Measurements from ENCODE around the gene AKR1A1.

- no peak for TF ChIP-seq CTCF (IDR thresholded peaks at IDR 0.05)
- TF ChIP-seq POLR2A (IDR thresholded peaks at IDR 0.05), result no peak
Observed at GRCh38 chr1:45516465-45516864, 34.2 kb upstream of the AKR1A1 start.
